Measurements from ENCODE around the gene USP43.
A peak's percentile ranks its signal among the peaks of the same experiment; 100 is the strongest.
"Not testable (repeated sequence)": the region's sequence is repeated elsewhere in the genome, so short reads cannot be mapped to it uniquely, and the experiment has no call there.

The USP43 gene, protein sequence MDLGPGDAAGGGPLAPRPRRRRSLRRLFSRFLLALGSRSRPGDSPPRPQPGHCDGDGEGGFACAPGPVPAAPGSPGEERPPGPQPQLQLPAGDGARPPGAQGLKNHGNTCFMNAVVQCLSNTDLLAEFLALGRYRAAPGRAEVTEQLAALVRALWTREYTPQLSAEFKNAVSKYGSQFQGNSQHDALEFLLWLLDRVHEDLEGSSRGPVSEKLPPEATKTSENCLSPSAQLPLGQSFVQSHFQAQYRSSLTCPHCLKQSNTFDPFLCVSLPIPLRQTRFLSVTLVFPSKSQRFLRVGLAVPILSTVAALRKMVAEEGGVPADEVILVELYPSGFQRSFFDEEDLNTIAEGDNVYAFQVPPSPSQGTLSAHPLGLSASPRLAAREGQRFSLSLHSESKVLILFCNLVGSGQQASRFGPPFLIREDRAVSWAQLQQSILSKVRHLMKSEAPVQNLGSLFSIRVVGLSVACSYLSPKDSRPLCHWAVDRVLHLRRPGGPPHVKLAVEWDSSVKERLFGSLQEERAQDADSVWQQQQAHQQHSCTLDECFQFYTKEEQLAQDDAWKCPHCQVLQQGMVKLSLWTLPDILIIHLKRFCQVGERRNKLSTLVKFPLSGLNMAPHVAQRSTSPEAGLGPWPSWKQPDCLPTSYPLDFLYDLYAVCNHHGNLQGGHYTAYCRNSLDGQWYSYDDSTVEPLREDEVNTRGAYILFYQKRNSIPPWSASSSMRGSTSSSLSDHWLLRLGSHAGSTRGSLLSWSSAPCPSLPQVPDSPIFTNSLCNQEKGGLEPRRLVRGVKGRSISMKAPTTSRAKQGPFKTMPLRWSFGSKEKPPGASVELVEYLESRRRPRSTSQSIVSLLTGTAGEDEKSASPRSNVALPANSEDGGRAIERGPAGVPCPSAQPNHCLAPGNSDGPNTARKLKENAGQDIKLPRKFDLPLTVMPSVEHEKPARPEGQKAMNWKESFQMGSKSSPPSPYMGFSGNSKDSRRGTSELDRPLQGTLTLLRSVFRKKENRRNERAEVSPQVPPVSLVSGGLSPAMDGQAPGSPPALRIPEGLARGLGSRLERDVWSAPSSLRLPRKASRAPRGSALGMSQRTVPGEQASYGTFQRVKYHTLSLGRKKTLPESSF

DNA sequence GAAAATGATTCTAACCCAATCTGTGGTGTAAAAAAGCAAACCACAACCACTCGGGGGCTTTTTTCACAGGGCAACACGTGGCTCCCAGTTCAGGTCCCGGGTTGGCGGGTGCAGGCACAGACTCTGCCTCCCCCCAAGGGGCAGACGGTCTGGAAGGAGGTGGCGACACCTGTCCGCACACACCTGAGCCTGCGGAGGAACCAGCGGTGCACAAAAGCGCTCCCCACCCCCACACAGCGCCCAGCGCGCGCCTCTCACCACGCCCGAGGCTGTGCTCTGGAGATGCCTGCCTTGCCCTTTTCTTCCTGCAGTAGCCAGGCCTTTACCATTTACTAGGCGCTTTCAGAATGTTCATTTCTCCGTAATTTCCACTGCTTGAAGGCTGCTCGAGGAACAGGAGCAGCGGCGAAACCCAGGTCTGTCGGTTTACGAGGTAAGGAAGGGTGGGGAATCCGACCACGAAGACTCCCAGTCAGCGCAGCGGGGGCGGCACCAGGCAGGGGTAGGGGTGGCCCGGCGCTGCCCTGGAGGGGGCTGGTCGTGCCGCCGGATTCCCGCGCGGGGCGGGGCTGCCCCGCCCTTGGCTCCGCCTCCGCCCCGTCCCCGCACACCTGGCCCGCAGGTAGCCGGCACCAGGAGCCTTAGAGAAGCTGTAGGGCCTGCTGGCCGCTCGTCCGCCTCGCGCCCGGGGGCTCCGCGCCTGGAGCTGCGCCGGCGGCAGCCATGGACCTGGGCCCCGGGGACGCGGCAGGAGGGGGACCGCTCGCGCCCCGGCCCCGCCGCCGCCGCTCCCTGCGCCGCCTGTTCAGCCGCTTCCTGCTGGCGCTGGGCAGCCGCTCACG is at the start of gene USP43:
TSS of gene USP43 (plus strand) at position 608 of the 842 bp plus-strand sequence. CDS start at position 724, 116 bp downstream.
- Histone ChIP-seq H3K27me3 (ENCODE audit: control insufficient read depth, insufficient read depth, low read length) (0 out of 2 replicates have a peak, but pooled peaks cover 2% of the 10 kb centered on the region), H3K27ac (ENCODE audit: low read length) (no peak within 1 kb of the TSS), H3K36me3 (ENCODE audit: control insufficient read depth, insufficient read depth, low read length) (no peaks in the 10 kb centered on the region), H3K4me1 (ENCODE audit: control insufficient read depth, insufficient read depth, low read length) (peaks cover 5% of the 10 kb centered on the region; the same call in 1 of the 2 replicates), H3K4me3 (ENCODE audit: low read length) (peak within 1 kb of the TSS; percentile 82), H3K9me3 (ENCODE audit: control insufficient read depth, insufficient read depth, low read length) (no peaks in the 10 kb centered on the region; the same call in 1 of the 2 replicates)
- WGBS (ENCODE audit: insufficient coverage, insufficient read length) = no CpG with 5 or more reads among the region's 72 CpGs
- DNase-seq (ENCODE audit: low read depth, low spot score) = no peak

DNA sequence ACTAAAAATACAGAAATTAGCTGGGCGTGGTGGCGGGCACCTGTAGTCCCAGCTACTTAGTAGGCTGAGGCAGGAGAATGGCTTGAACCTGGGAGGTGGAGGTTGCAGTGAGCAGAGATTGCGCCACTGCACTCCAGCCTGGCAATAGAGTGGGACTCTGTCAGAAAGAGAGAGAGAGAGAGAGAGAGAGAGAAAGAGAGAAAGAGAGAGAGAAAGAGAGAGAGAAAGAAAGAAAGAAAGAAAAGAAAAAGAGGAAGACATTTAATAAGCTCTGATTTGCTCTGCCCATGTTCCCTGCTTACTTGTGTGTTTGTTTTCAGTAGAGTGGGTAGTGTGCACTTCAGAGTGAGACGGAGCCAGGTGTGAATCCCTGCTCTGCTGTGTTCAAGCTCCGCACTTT is 47.7 kb upstream of the USP43 start:
- DNase-seq (ENCODE audit: low read depth, low spot score); H3K36me3 ChIP-seq (ENCODE audit: control insufficient read depth, insufficient read depth, low read length); H3K4me3 ChIP-seq (ENCODE audit: low read length); H3K9me3 ChIP-seq (ENCODE audit: control insufficient read depth, insufficient read depth, low read length); H3K4me1 ChIP-seq (ENCODE audit: control insufficient read depth, insufficient read depth, low read length); H3K27me3 ChIP-seq (ENCODE audit: control insufficient read depth, insufficient read depth, low read length); H3K27ac ChIP-seq (ENCODE audit: low read length): not testable (repeated sequence)
- WGBS (ENCODE audit: insufficient coverage, insufficient read length) = no CpG with 5 or more reads among the region's 5 CpGs

GRCh38 chr17:9598661-9599060 is 46.7 kb upstream of the USP43 start:
- no peak overlapping the region for H3K4me3 ChIP-seq (ENCODE audit: low read length)

DNA sequence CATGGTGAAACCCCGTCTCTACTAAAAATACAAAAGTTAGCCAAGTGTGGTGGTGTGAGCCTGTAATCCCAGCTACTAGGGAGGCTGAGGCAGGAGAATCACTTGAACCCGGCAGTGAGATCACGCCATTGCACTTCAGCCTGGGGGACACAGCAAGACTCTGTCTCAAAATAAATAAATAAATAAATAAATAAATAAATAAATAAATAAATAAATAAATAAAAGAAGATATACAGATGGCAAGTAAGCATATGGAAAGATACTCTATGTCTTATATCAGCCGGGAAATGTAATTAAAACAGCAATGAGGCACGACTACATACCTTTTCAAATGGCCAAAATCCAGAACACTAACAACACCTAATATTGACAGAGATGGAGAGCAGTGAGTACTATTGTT is 40.7 kb upstream of the USP43 start:
- not testable (repeated sequence) for H3K9me3 ChIP-seq (ENCODE audit: control insufficient read depth, insufficient read depth, low read length); H3K27ac ChIP-seq (ENCODE audit: low read length); H3K4me3 ChIP-seq (ENCODE audit: low read length); H3K4me1 ChIP-seq (ENCODE audit: control insufficient read depth, insufficient read depth, low read length); DNase-seq (ENCODE audit: low read depth, low spot score); H3K36me3 ChIP-seq (ENCODE audit: control insufficient read depth, insufficient read depth, low read length); H3K27me3 ChIP-seq (ENCODE audit: control insufficient read depth, insufficient read depth, low read length)
- no CpG with 5 or more reads among the region's 5 CpGs for WGBS (ENCODE audit: insufficient coverage, insufficient read length)

More at GRCh38 chr17:9598661-9599060, 46.7 kb upstream of the USP43 start:
- H3K9me3 ChIP-seq (ENCODE audit: control insufficient read depth, insufficient read depth, low read length) = no peaks in the 10 kb centered on the region
- no CpG with 5 or more reads among the region's 4 CpGs for WGBS (ENCODE audit: insufficient coverage, insufficient read length)
- no peaks in the 10 kb centered on the region for H3K27me3 ChIP-seq (ENCODE audit: control insufficient read depth, insufficient read depth, low read length)
- no peak overlapping the region for H3K27ac ChIP-seq (ENCODE audit: low read length)
- H3K4me1 ChIP-seq (ENCODE audit: control insufficient read depth, insufficient read depth, low read length) = no peaks in the 10 kb centered on the region
- DNase-seq (ENCODE audit: low read depth, low spot score) = no peak
- H3K36me3 ChIP-seq (ENCODE audit: control insufficient read depth, insufficient read depth, low read length) = no peaks in the 10 kb centered on the region

DNA sequence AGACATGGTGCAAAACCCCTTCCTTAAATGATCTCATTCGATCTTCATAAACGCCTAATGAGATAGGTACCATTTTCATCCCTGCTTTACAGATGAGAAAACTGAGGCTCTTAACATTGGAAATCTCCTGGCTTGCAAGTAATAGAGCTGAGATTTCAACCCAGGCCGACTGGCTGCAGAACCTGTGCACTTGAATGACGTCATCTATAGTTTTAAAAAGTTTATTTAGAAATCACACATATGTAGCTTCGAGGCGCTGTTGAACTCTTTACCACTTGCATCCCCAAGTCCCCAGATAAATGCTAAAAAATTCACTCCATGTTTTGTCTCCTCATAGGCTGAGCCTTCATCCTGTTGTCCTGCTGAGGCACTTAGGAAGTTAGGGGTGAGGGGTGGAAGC is 38.9 kb upstream of the USP43 start:
- DNase-seq (ENCODE audit: low read depth, low spot score) = no peak
- Histone ChIP-seq H3K9me3 (ENCODE audit: control insufficient read depth, insufficient read depth, low read length) (no peaks in the 10 kb centered on the region), H3K4me3 (ENCODE audit: low read length) (no peak overlapping the region)

GRCh38 chr17:9607058-9607457 is 38.3 kb upstream of the USP43 start:
- no CpG with 5 or more reads among the region's 5 CpGs for WGBS (ENCODE audit: insufficient coverage, insufficient read length)
- not testable (repeated sequence) for DNase-seq (ENCODE audit: low read depth, low spot score); H3K4me1 ChIP-seq (ENCODE audit: control insufficient read depth, insufficient read depth, low read length); H3K36me3 ChIP-seq (ENCODE audit: control insufficient read depth, insufficient read depth, low read length); H3K27me3 ChIP-seq (ENCODE audit: control insufficient read depth, insufficient read depth, low read length); H3K4me3 ChIP-seq (ENCODE audit: low read length); H3K9me3 ChIP-seq (ENCODE audit: control insufficient read depth, insufficient read depth, low read length); H3K27ac ChIP-seq (ENCODE audit: low read length)

More for the DNA sequence above, 38.9 kb upstream of the USP43 start:
- no peaks in the 10 kb centered on the region for H3K27me3 ChIP-seq (ENCODE audit: control insufficient read depth, insufficient read depth, low read length)
- no peaks in the 10 kb centered on the region for H3K36me3 ChIP-seq (ENCODE audit: control insufficient read depth, insufficient read depth, low read length)
- H3K4me1 ChIP-seq (ENCODE audit: control insufficient read depth, insufficient read depth, low read length) = no peaks in the 10 kb centered on the region
- WGBS (ENCODE audit: insufficient coverage, insufficient read length) = no CpG with 5 or more reads among the region's 6 CpGs
- H3K27ac ChIP-seq (ENCODE audit: low read length) = no peak overlapping the region

GRCh38 chr17:9611557-9611956 is 33.8 kb upstream of the USP43 start:
- no peak for DNase-seq (ENCODE audit: low read depth, low spot score)
- H3K36me3 ChIP-seq (ENCODE audit: control insufficient read depth, insufficient read depth, low read length) = no peaks in the 10 kb centered on the region
- H3K27me3 ChIP-seq (ENCODE audit: control insufficient read depth, insufficient read depth, low read length) = no peaks in the 10 kb centered on the region
- no peaks in the 10 kb centered on the region for H3K9me3 ChIP-seq (ENCODE audit: control insufficient read depth, insufficient read depth, low read length)
- H3K4me1 ChIP-seq (ENCODE audit: control insufficient read depth, insufficient read depth, low read length) = no peaks in the 10 kb centered on the region
- no peak overlapping the region for H3K4me3 ChIP-seq (ENCODE audit: low read length)
- H3K27ac ChIP-seq (ENCODE audit: low read length) = no peak overlapping the region
- no CpG with 5 or more reads among the region's 2 CpGs for WGBS (ENCODE audit: insufficient coverage, insufficient read length)

DNA sequence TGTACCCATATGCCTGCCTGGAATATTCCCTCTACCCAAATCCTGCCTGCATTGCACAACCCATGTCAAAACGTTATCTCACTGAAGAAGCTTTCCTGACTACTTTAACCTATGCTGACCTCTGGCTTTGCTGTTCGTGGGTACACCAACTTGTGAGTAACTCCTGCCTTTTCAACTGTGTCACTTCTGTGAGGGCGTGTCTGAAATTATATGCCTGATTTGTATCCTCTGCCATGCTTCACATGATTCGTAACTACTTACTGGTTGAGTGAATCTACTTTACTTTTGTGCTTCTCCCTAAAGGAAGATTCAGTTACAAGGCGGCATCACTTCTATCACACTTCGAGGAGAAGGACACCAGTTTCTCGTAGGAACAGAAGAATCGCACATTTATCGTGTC is 33.3 kb upstream of the USP43 start:
- H3K4me3 ChIP-seq (ENCODE audit: low read length) = no peak overlapping the region
- H3K4me1 ChIP-seq (ENCODE audit: control insufficient read depth, insufficient read depth, low read length) = no peaks in the 10 kb centered on the region
- no CpG with 5 or more reads among the region's 9 CpGs for WGBS (ENCODE audit: insufficient coverage, insufficient read length)
- no peaks in the 10 kb centered on the region for H3K9me3 ChIP-seq (ENCODE audit: control insufficient read depth, insufficient read depth, low read length)
- no peaks in the 10 kb centered on the region for H3K27me3 ChIP-seq (ENCODE audit: control insufficient read depth, insufficient read depth, low read length)
- no peak overlapping the region for H3K27ac ChIP-seq (ENCODE audit: low read length)
- no peak for DNase-seq (ENCODE audit: low read depth, low spot score)
- H3K36me3 ChIP-seq (ENCODE audit: control insufficient read depth, insufficient read depth, low read length) = no peaks in the 10 kb centered on the region

DNA sequence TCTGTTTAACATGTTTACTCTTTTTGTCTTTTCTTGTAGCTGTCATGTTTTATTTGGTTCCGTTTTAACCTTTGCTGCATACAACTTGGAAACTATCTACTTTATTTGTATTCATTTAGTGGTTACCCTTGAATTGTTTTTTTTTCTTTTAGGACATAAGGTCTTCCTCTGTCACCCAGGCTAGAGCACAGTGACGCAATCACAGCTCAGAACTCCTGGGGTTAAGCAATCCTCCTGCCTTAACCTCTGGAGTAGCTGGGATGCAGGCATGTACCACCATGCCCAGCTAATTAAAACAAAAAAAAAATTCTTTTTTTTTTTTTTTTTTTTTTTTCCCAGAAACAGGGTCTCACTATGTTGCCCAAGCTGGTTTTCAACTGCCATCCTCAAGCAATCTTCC is 29.8 kb upstream of the USP43 start:
- WGBS (ENCODE audit: insufficient coverage, insufficient read length) = no CpG with 5 or more reads among the region's 2 CpGs
- Histone ChIP-seq H3K9me3 (ENCODE audit: control insufficient read depth, insufficient read depth, low read length) (no peaks in the 10 kb centered on the region), H3K36me3 (ENCODE audit: control insufficient read depth, insufficient read depth, low read length) (no peaks in the 10 kb centered on the region), H3K27me3 (ENCODE audit: control insufficient read depth, insufficient read depth, low read length) (no peaks in the 10 kb centered on the region), H3K27ac (ENCODE audit: low read length) (no peak overlapping the region), H3K4me3 (ENCODE audit: low read length) (no peak overlapping the region), H3K4me1 (ENCODE audit: control insufficient read depth, insufficient read depth, low read length) (no peaks in the 10 kb centered on the region)
- DNase-seq (ENCODE audit: low read depth, low spot score) = no peak

GRCh38 chr17:9622961-9623360 is 22.4 kb upstream of the USP43 start:
- no peaks in the 10 kb centered on the region for H3K36me3 ChIP-seq (ENCODE audit: control insufficient read depth, insufficient read depth, low read length)
- H3K4me3 ChIP-seq (ENCODE audit: low read length) = no peak overlapping the region
- no peaks in the 10 kb centered on the region for H3K4me1 ChIP-seq (ENCODE audit: control insufficient read depth, insufficient read depth, low read length)
- no peak for DNase-seq (ENCODE audit: low read depth, low spot score)
- H3K9me3 ChIP-seq (ENCODE audit: control insufficient read depth, insufficient read depth, low read length) = no peaks in the 10 kb centered on the region
- no peaks in the 10 kb centered on the region for H3K27me3 ChIP-seq (ENCODE audit: control insufficient read depth, insufficient read depth, low read length)
- no peak overlapping the region for H3K27ac ChIP-seq (ENCODE audit: low read length)
